SK-N-SH (cell line): ENCODE measurements around the gene TLX1.

Experiments used
- CTCF ChIP-seq: fragments of 200-600 bp; sonication (generic); IDR thresholded peaks from 2 replicates; pipeline ENCODE4 v1.6.1; 2017; ENCODE audit warnings: antibody characterized with exemption, mild to moderate bottlenecking, moderate library complexity
- EZH2phosphoT487 ChIP-seq: fragments of 200-600 bp; sonication (generic); IDR thresholded peaks from 2 replicates; pipeline ENCODE4 v1.6.1; 2017; ENCODE audit warnings: low read depth, mixed run types, mild to moderate bottlenecking, antibody characterized with exemption, moderate library complexity, borderline replicate concordance
- FOXJ3 ChIP-seq: sonication (generic); formaldehyde crosslinking; IDR thresholded peaks from 2 replicates; pipeline ENCODE4 v1.5.1; 2020; ENCODE audit warnings: mild to moderate bottlenecking, missing genetic modification reagents
- GABPA ChIP-seq: IDR thresholded peaks from 2 replicates; pipeline ENCODE4 v1.4.0; 2012; ENCODE audit warnings: low read depth, mild to moderate bottlenecking
- IRF3 ChIP-seq: fragments of 150-350 bp; IDR thresholded peaks from 2 replicates; pipeline ENCODE4 v1.6.1; 2016; ENCODE audit warnings: mild to moderate bottlenecking, low read depth, low read length
- JUND ChIP-seq: IDR thresholded peaks from 2 replicates; pipeline ENCODE4 v1.4.0; 2012
- MAX ChIP-seq: IDR thresholded peaks from 2 replicates; pipeline ENCODE4 v1.4.0; 2012; ENCODE audit warnings: low read depth
- POLR2AphosphoS5 ChIP-seq: IDR thresholded peaks from 2 replicates; pipeline ENCODE4 v1.6.1; 2012; ENCODE audit warnings: low read depth, low read length
- RCOR1 ChIP-seq: fragments of 150-350 bp; IDR thresholded peaks from 2 replicates; pipeline ENCODE4 v1.6.1; 2017; ENCODE audit warnings: antibody characterized with exemption, low read length
- REST ChIP-seq: IDR thresholded peaks from 2 replicates; pipeline ENCODE4 v1.6.1; 2012; ENCODE audit warnings: mild to moderate bottlenecking, low read depth, low read length, moderate library complexity
- RFX5 ChIP-seq: IDR thresholded peaks from 2 replicates; pipeline ENCODE4 v1.6.1; 2012; ENCODE audit warnings: mild to moderate bottlenecking, improper control_type of control experiment, low read length
- SMC3 ChIP-seq: IDR thresholded peaks from 2 replicates; pipeline ENCODE4 v1.6.1; 2012; ENCODE audit warnings: low read depth, low read length, improper control_type of control experiment
- USF2 ChIP-seq: fragments of 150-350 bp; IDR thresholded peaks from 2 replicates; pipeline ENCODE4 v1.6.1; 2017; ENCODE audit warnings: antibody characterized with exemption, low read length, low read depth, borderline replicate concordance
- YY1 ChIP-seq: IDR thresholded peaks from 2 replicates; pipeline ENCODE4 v1.4.0; 2012; ENCODE audit warnings: low read depth, mild to moderate bottlenecking

GRCh38 chr10:101131962-101132635 lies 999 bp downstream of the TLX1 start:
- TF ChIP-seq EZH2phosphoT487 (no peak), RCOR1 (no peak), CTCF (no peak), FOXJ3 (CRISPR knock-in tag) (no peak), MAX (no peak), SMC3 (no peak), POLR2AphosphoS5 (no peak), YY1 (no peak), USF2 (no peak), RFX5 (no peak), JUND (no peak), IRF3 (no peak), REST (no peak), GABPA (no peak)
